Measurements from ENCODE around the gene CD160.
"Not testable (repeated sequence)": the region's sequence is repeated elsewhere in the genome, so short reads cannot be mapped to it uniquely, and the experiment has no call there.

CD160 gene

DNA sequence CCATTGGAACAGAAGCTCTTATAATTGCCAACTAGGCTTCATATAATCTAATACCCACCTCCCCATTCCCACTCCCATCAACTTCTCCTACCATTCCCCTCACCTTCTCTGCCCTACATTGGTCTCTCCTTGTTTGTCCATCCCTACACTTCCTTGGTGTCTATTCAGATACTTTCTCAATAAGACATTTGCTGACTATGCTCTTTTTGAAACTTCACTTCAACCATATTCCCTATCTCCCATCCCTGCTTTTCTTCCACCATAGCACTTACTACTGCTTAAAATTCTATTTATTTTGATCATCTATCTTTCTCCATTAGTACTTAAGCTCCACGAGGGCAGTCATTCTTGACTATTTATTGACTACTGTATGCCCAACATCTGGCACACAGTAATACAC lies 40.4 kb downstream of the CD160 start:
- DNase-seq (ENCODE audit: low spot score), result no peak

DNA sequence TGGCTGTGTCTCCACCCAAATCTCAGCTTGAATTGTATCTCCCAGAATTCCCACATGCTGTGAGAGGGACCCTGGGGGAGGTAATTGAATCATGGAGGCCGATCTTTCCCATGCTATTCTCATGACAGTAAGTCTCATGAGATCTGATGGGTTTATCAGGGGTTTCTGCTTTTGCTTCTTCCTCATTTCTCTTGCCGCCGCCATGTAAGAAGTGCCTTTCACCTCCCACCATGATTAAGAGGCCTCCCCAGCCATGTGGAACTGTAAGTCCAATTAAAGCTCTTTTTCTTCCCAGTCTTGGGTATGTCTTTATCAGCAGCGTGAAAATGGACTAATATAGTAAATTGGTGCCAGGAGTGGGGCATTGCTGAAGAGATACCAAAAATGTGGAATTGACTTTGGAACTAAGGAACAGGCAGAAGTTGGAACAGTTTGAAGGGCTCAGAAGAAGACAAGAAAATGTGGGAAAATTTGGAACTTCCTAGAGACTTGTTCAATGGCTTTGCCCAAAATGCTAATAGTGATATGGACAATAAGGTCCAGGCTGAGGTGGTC lies 41.2 kb downstream of the CD160 start:
- DNase-seq (ENCODE audit: low spot score), result not testable (repeated sequence)

- DNase-seq (ENCODE audit: low spot score), result not testable (repeated sequence)
These were observed 42.2 kb downstream of the CD160 start for GRCh38 chr1:145761498-145761897.

DNA sequence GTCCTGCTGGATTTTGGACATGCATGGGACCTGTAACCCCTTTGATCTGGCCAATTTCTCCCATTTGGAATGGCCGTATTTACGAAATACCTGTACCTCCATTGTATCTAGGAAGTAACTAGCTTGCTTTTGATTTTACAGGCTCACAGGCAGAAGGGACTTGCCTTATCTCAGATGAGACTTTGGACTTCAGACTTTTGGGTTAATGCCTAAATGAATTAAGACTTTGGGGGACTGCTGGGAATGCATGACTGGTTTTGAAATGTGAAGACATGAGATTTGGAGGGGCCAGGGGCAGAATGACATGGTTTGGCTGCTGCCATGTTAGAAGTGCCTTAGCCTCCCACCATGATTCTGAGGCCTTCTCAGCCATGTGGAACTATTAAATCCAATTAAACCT lies 42.7 kb downstream of the CD160 start:
- DNase-seq (ENCODE audit: low spot score), result not testable (repeated sequence)

- not testable (repeated sequence) for DNase-seq (ENCODE audit: low spot score)
These were observed 45.1 kb downstream of the CD160 start for GRCh38 chr1:145764231-145764940.

DNA sequence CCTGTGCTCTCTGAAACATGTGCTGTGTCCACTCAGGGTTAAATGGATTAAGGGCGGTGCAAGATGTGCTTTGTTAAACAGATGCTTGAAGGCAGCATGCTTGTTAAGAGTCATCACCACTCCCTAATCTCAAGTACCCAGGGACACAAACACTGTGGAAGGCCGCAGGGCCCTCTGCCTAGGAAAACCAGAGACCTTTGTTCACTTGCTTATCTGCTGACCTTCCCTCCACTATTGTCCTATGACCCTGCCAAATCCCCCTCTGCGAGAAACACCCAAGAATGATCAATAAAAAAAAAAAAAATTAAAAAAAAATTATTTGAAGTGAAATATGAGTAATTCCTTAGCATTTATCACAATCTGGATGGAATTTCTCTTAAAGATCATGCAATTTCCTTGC lies 45.8 kb downstream of the CD160 start:
- not testable (repeated sequence) for DNase-seq (ENCODE audit: low spot score)

DNA sequence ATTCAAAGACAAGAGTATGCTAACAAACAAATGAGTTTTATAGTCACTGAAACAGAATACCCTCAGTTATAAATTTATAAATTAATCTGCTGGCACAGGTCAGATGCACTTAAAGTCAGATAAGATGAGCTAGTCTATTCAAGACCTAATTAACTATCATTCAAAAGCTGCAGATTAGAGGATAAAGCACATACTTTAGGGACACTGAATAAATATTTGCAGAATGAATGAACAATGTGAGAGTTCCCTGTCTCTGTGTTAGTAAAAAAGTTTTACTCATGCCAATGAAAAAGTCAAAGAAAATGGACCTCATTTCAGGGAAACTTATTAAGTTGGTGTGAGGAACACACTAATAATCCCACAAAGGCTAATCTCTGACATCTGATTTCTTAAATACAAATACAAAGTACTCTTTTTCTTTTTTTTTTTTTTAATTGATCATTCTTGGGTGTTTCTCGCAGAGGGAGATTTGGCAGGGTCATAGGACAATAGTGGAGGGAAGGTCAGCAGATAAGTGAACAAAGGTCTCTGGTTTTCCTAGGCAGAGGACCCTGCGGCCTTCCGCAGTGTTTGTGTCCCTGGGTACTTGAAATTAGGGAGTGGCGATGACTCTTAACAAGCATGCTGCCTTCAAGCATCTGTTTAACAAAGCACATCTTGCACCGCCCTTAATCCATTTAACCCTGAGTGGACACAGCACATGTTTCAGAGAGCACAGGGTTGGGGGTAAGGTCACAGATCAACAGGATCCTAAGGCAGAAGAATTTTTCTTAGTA lies 46.5 kb downstream of the CD160 start:
- not testable (repeated sequence) for DNase-seq (ENCODE audit: low spot score)

DNA sequence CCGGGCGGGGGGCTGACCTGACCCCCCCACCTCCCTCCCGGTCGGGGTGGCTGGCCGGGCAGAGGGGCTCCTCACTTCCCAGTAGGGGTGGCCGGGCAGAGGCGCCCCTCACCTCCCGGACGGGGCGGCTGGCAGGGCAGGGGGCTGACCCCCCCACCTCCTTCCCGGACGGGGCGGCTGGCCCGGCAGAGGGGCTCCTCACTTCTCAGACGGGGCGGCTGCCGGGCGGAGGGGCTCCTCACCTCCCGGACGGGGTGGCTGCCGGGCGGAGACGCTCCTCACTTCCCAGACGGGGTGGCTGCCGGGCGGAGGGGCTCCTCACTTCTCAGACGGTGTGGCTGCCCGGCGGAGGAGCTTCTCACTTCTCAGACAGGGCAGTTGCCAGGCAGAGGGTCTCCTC lies 47.6 kb downstream of the CD160 start:
- not testable (repeated sequence) for DNase-seq (ENCODE audit: low spot score)

GRCh38 chr1:145768004-145768403 lies 48.7 kb downstream of the CD160 start:
- DNase-seq (ENCODE audit: low spot score), result not testable (repeated sequence)

DNA sequence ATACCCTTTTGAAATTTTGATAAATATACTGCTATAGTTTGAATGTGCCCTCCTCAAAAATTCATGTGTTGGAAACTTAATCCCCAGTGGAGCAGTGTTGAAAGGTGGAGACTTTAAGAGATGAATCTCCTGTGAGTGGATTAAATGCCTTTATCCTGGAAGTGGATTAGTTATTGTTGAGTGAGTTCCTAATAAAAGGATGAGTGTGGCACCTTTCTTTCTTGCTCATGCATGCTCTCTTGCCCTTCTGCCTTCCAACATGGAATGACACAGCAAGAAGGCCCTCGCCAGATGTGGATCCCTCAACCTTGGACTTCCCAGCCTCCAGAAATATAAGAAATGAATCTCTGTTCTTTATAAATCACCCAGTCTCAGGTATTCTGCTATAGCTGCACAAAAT lies 51.8 kb downstream of the CD160 start:
- no peak for DNase-seq (ENCODE audit: low spot score)

DNA sequence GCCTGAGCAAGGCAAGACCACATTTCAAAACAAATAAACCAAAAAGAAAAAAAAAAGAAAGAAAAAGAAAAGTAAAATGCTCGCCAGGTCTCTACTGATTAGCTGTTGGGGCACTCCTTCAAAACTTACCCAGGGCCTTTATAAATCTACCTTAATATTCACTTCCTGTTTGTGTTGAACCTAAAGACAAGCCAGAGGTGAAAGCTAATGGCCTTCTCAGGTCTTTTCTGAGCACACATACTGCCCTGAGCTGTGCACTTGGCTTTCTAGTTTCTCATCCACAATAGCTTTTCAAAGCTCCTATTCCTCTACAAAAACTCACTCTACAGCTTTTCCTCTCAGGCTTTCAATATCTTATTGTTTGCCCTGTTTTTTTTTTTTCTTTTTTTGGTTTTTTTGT lies 54.1 kb downstream of the CD160 start:
- DNase-seq (ENCODE audit: low spot score), result no peak

DNA sequence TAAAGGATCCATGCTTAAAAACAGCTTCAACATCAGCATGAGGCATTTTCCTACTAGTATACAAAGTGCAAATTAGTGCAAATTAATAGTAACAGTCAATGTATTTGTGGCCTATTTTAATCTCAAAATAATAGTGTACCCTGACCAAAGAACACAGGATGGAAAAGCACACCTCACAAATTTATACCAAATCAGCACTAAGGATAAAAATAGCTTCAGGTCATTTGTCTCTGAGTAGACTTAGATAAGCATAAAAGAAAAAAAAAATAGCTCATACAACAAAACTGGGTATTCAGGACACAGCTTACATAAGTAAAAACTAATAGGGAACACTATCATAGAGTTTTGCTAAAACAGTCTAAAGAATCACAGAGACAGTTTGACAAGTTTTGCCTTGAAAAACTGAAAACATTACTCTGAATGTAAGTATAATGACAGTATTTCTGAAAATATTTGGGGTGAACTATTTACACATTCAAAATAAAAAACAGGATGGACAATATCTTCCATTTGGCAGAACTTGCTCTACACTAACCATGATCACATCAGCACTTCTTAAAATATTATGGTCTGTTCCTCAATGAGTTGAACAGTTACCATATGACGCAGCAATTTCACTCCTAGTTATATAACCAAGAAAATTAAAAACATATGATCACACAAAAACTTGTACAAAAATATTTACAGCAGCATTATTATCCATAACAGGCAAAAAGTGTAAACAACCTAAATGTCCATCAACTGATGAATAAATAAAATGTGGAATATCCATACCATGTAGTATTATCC lies 58.3 kb downstream of the CD160 start:
- DNase-seq (ENCODE audit: low spot score), result no peak

- no peak for DNase-seq (ENCODE audit: low spot score)
These were observed 58.8 kb downstream of the CD160 start for GRCh38 chr1:145778146-145778540.

DNA sequence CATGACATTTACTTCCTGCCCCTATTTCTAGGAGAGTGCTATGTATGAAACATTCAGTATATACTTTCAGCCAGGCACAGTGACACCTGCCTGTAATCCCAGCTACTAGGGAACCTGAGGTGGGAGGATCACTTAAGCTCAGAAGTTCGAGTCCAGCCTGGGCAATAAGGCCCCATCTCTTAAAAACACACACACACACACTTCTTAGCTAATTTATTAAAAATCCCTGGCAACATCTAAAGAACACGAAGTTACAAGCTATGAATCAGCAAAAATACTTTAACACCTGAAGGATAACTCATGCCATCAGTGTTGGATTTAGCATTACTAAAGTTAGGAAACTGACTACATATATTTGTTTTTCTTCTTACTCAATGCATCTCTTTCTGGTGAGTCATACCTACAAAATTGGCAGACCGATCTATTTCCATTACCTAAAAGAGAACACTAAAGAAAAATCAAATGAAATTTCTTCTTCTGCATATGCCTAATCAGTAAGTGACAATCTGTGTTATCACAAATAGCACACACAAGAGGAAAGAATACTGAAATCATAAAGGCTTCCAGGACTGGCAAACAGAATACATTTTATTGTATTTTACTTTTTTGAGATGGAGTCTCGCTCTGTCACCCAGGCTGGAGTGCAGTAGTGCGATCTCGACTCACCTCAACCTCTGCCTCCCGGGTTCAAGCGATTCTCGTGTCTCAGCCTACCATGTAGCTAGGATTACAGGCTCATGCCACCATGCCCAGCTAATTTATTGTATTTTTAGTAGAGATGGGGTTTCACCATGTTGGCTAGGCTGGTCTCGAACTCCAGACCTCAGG lies 63.2 kb downstream of the CD160 start:
- DNase-seq (ENCODE audit: low spot score), result no peak

DNA sequence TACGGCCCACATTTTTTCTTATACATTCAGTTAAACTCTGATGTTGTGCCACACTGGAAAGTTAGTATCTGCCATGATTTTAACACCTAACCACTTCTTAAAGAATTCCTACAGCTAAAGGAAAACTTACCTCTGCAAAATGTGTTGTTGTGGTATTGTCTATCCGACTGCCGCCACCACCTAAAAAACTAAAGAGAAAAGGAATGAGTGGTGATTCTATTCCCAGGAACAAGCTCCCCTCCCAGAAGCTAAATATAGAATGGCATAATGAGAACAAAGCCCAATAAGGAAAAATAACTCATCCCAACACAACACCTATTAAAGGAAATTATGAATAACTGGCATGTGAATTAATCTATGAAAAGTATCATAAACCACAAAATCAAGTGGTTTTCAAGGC lies 65.1 kb downstream of the CD160 start:
- no peak for DNase-seq (ENCODE audit: low spot score)

DNA sequence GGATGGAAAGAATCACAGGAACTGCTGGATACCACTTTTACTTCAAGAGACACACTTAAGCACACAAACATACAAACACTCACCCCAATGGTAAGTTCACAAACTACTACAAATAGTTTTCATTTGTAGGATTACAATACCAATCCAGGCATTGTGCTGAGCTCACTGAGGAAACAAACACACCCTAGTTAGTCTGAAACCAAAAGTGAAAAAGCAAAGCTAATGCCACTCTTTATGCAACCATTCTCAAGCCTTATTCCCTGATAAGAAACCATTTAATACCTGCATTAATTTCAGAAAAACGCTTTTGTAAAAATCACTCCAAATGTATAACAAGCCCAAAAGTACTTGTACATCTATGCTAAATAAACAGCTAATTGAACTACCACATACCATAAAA lies 66.2 kb downstream of the CD160 start:
- DNase-seq (ENCODE audit: low spot score), result no peak

- peak; percentile 14 for DNase-seq (ENCODE audit: low spot score)
These were observed 67.0 kb downstream of the CD160 start for GRCh38 chr1:145786271-145786670.

DNA sequence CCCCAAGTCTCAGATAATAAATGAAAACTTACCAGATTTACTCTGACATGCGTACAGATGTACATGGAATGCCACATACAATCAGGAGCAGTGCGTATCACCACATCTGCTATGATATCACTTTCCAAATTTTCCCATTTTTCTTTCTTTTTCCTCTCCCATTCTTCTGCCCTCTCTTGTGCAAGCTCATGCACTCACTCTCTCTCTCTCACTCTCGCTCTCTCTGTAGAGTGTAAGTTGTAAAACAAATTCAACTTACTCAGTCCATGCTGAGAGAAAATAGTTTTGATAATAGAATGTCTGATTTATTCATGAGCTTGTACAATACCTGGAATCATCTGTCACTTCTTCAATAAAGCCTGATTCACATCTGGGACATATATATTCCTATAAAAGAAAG lies 69.3 kb downstream of the CD160 start:
- no peak for DNase-seq (ENCODE audit: low spot score)
